ENCODE data around the gene MAPK8. TPM values are rescaled to one million over a fixed set of nuclear protein-coding genes. Genes with fewer than 3 reads are reported as not detected.

Gene MAPK8
- total RNA-seq, 1 donor = 39.1 TPM

- TF ChIP-seq, protein P1, sequence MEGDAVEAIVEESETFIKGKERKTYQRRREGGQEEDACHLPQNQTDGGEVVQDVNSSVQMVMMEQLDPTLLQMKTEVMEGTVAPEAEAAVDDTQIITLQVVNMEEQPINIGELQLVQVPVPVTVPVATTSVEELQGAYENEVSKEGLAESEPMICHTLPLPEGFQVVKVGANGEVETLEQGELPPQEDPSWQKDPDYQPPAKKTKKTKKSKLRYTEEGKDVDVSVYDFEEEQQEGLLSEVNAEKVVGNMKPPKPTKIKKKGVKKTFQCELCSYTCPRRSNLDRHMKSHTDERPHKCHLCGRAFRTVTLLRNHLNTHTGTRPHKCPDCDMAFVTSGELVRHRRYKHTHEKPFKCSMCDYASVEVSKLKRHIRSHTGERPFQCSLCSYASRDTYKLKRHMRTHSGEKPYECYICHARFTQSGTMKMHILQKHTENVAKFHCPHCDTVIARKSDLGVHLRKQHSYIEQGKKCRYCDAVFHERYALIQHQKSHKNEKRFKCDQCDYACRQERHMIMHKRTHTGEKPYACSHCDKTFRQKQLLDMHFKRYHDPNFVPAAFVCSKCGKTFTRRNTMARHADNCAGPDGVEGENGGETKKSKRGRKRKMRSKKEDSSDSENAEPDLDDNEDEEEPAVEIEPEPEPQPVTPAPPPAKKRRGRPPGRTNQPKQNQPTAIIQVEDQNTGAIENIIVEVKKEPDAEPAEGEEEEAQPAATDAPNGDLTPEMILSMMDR (IDR thresholded peaks at IDR 0.05; ENCODE audit: insufficient read depth, low read length) = no peak
- DNase-seq (ENCODE audit: low read depth) = no peak
- no peak overlapping the region for H3K4me3 ChIP-seq (ENCODE audit: low read depth, low read length)
These were observed 141.1 kb downstream of the MAPK8 start for GRCh38 chr10:48447356-48448215.

DNA sequence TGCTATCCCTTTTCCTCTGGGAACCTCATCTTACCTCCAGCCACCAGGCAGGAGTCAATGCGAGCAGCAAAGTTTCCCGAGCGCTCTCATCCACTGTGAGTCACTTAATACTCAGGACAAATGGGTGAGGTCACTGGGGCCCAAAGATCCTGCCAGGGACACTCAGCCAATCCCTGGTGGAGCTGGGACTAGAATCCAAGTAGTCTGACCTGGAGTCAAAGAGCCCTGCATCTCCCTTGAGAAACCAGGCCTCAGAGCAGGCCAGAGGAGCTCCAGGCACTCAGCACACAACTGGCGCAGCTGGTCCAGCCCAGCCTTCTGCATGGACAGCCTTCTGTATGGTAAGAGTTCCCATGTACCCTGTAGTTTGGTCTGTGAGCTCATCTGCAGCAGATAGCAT lies 142.3 kb downstream of the MAPK8 start:
- TF ChIP-seq, protein P1 (IDR thresholded peaks at IDR 0.05; ENCODE audit: insufficient read depth, low read length) = no peak
- DNase-seq (ENCODE audit: low read depth) = peak; percentile 59
- no peak overlapping the region for H3K4me3 ChIP-seq (ENCODE audit: low read depth, low read length)

DNA sequence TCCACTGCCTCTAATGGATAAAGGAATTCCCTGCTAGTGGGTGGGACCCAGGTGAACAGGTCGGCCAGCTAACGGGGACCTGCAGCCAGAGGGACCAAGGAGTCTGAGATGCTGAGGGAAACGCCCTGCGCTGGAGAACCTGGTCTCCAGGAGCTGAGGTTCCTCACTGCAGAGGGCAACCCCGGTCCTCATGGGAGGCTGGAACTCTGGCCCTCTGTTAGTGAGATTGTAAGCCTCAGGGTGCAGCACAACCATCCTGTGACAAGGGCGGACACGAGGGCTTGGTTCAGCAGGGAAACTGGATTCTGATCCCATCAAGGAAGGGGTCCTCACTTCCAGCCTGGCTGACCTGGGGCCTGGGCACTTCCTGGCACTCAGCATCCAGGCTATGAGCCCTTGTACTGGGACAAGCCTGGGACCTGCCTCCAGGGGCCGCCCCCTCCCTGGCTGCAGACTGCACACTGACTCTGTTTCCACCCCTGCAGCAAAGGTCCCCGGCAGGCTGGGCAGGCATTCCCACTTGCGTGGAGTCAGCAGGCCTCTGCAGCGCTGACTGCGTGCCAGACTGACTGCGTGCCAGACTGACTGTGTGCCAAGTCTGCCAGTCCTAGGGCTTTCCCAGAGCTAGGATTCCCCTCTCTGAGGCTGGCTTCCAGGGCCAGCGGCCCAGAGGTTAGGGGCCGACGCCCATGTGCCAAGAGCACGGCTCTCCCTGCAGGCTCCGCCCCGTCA lies 143.2 kb downstream of the MAPK8 start:
- no peak overlapping the region for H3K4me3 ChIP-seq (ENCODE audit: low read depth, low read length)
- DNase-seq (ENCODE audit: low read depth) = no peak
- TF ChIP-seq, protein P1 (IDR thresholded peaks at IDR 0.05; ENCODE audit: insufficient read depth, low read length) = no peak

GRCh38 chr10:48450233-48450740 lies 143.8 kb downstream of the MAPK8 start:
- no peak for DNase-seq (ENCODE audit: low read depth)
- TF ChIP-seq, protein P1 (IDR thresholded peaks at IDR 0.05; ENCODE audit: insufficient read depth, low read length) = no peak
- H3K4me3 ChIP-seq (ENCODE audit: low read depth, low read length) = no peak overlapping the region

DNA sequence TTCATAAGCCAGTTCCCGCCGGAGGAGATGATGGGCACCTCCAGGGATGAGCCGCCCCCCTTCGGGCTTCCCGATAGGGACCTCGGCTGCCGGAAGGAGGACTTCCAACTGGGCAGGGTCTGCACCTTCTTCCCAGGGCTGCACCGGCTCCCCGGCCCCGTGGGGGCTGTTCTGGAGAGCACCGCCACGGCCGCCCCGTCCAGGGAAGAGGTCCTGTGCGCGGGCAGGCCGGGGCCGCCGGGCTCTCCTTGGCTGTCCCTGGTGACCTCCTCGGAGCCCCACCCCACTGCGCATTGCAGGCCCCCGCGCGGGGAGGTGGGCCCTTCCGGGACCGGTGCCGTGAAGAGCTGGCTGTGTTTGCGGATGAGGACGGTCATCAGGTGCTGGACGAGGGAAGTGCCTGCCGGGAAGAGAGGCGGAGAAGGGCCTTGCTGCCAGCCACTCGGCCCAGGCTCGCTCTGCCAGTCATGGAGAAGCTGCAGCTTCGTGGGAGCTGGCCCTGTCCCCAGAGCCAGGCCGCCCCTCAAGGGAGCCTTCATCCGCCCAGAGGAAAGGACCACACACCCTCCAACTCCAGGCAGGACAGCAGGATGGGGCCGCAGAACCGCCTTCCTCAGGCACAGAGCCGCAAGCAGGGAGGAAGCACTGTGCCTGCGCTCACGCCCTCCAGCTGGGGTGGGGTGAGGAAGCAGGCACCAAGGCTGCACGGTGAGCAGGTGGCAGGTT lies 144.4 kb downstream of the MAPK8 start:
- DNase-seq (ENCODE audit: low read depth) = no peak
- TF ChIP-seq, protein P1 (IDR thresholded peaks at IDR 0.05; ENCODE audit: insufficient read depth, low read length) = no peak
- H3K4me3 ChIP-seq (ENCODE audit: low read depth, low read length) = no peak overlapping the region

All from fibroblast of the aortic adventitia (primary cell).